SK-N-MC (cell line): ENCODE results near the gene HAVCR2.

Experiments
- DNase-seq: peaks from one replicate; pipeline ENCODE4 v3.0.0-alpha.2; 2011; ENCODE audit warnings: low read depth, low spot score
- H3K27ac ChIP-seq: fragments of 200-600 bp; sonication (generic); 2 replicates; pipeline ENCODE4 v1.5.1; 2016; ENCODE audit warnings: mixed run types
- H3K36me3 ChIP-seq: fragments of 200-600 bp; sonication (generic); 2 replicates; pipeline ENCODE4 v1.6.1; 2017; ENCODE audit warnings: antibody characterized with exemption, low read length, mixed read lengths; ENCODE audit not compliant: insufficient read depth
- H3K4me3 ChIP-seq: fragments of 200-600 bp; sonication (generic); 2 replicates; pipeline ENCODE4 v1.5.1; 2016
- H3K9ac ChIP-seq: fragments of 200-600 bp; sonication (generic); 2 replicates; pipeline ENCODE4 v1.8.0; 2017; ENCODE audit warnings: mixed run types, mixed read lengths; ENCODE audit not compliant: insufficient read length
- H3K9me3 ChIP-seq: fragments of 200-600 bp; sonication (generic); 2 replicates; pipeline ENCODE4 v1.6.1; 2017; ENCODE audit warnings: low read depth, mild to moderate bottlenecking, antibody characterized with exemption, low read length, moderate library complexity, mixed read lengths
- EZH2 ChIP-seq: fragments of 200-600 bp; sonication (generic); IDR thresholded peaks from one replicate; pipeline ENCODE4 v1.6.1; 2017; ENCODE audit warnings: antibody characterized with exemption
- FOXP2 ChIP-seq: optimal IDR thresholded peaks from 2 replicates; pipeline ENCODE3; 2011; ENCODE audit warnings: mild to moderate bottlenecking, moderate library complexity; ENCODE audit not compliant: insufficient read depth; ENCODE audit errors: extremely low read length, control extremely low read depth
- POLR2AphosphoS5 ChIP-seq: IDR thresholded peaks from 2 replicates; pipeline ENCODE4 v1.6.1; 2012; ENCODE audit warnings: mild to moderate bottlenecking, low read depth, low read length, borderline replicate concordance

The HAVCR2 gene

DNA sequence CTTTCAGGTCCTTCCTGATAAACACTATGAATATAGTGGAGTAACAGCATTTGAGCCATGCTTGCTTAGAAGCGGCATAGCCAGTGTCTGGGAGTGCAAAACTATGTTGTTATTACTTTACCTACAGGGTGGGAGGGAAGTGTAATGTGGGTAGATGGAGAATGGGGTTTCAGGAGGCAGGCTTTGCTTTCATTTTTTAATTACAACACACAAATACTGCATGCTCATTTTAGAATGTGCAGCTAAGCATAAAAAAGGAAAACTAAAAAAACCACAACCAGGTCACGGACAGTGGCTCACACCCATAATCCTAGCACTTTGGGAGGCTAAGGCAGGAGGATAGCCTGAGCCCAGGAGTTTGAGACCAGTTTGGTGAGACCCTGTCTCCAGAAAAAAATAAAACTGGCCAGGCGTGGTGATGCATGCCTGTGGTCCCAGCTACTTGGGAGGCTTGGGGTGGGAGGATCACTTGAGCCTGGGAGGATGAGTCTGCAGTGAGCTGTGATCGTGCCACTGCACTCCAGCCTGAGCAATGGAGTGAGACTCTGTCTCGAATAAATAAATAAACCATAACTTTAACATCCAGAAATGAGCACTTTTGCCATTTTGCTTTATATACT is 70.2 kb downstream of the HAVCR2 start:
- no peaks in the 10 kb centered on the region for H3K9me3 ChIP-seq
- H3K27ac ChIP-seq = no peak overlapping the region
- H3K9ac ChIP-seq = no peak overlapping the region
- no peak overlapping the region for H3K4me3 ChIP-seq
- H3K36me3 ChIP-seq = no peaks in the 10 kb centered on the region
- no peak for DNase-seq
- TF ChIP-seq FOXP2 (no peak), EZH2 (no peak), POLR2AphosphoS5 (no peak)
